Neutrophil (primary cell): ENCODE data around the gene MBNL1.
"Not testable (repeated sequence)": the region's sequence is repeated elsewhere in the genome, so short reads cannot be mapped to it uniquely, and the experiment has no call there.

ENCODE experiments used
- H3K27ac ChIP-seq: fragments of 200-600 bp; sonication (generic); 2 replicates; pipeline ENCODE4 v1.5.1; 2016; ENCODE audit warnings: mild to moderate bottlenecking, moderate library complexity
- H3K27me3 ChIP-seq: fragments of 200-600 bp; sonication (generic); 2 replicates; pipeline ENCODE4 v1.6.0; 2016; ENCODE audit warnings: mild to moderate bottlenecking
- H3K36me3 ChIP-seq: fragments of 200-600 bp; sonication (generic); 2 replicates; pipeline ENCODE4 v1.5.1; 2017
- H3K4me1 ChIP-seq, 2 experiments: fragments of 200-600 bp in 1 of 2; sonication (generic) in 1 of 2; 1 replicate in 1 of 2; 2 replicates in 1 of 2; pipeline versions ENCODE4 v1.5.1 to v1.6.1; 2013 to 2016; ENCODE audit warnings: low read depth in 1 of 2, low read length in 1 of 2, mild to moderate bottlenecking in 1 of 2, moderate library complexity in 1 of 2; ENCODE audit not compliant: control insufficient read depth in 1 of 2, insufficient read depth in 1 of 2
- H3K4me3 ChIP-seq, 2 experiments: fragments of 200-600 bp in 1 of 2; sonication (generic) in 1 of 2; 1 replicate in 1 of 2; 2 replicates in 1 of 2; pipeline ENCODE4 v1.5.1; 2013 to 2016; ENCODE audit warnings: low read depth in 1 of 2, low read length in 1 of 2, mild to moderate bottlenecking in 1 of 2, moderate library complexity in 1 of 2
- H3K9me3 ChIP-seq: fragments of 200-600 bp; sonication (generic); 2 replicates; pipeline ENCODE4 v1.5.1; 2016
- TF ChIP-seq, protein P1 (sequence below): fragments of 200-600 bp; sonication (generic); IDR thresholded peaks from 2 replicates; pipeline ENCODE4 v1.5.1; 2016; ENCODE audit warnings: antibody characterized with exemption

Gene MBNL1

DNA sequence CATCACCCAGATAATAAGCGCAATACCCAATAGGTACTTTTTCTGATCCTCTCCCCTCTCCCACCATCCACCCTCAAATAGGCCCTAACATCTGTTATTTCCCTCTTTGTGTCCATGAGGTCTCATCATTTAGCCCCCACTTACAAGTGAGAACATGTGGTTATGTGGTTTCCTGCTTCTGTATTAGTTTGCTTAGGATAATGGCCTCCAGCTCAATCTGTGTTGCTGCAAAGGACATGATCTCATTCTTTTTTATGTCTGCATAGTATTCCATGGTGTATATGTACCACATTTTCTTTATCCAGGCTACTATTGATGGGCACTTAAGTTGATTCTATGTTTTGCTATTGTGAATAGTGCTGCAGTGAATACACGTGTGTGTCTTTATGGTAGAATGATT, 165.4 kb downstream of the MBNL1 start:
- no peak overlapping the region for H3K4me3 ChIP-seq
- TF ChIP-seq, protein P1, sequence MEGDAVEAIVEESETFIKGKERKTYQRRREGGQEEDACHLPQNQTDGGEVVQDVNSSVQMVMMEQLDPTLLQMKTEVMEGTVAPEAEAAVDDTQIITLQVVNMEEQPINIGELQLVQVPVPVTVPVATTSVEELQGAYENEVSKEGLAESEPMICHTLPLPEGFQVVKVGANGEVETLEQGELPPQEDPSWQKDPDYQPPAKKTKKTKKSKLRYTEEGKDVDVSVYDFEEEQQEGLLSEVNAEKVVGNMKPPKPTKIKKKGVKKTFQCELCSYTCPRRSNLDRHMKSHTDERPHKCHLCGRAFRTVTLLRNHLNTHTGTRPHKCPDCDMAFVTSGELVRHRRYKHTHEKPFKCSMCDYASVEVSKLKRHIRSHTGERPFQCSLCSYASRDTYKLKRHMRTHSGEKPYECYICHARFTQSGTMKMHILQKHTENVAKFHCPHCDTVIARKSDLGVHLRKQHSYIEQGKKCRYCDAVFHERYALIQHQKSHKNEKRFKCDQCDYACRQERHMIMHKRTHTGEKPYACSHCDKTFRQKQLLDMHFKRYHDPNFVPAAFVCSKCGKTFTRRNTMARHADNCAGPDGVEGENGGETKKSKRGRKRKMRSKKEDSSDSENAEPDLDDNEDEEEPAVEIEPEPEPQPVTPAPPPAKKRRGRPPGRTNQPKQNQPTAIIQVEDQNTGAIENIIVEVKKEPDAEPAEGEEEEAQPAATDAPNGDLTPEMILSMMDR: no peak
- H3K36me3 ChIP-seq: peaks cover 12% of the 10 kb centered on the region
- H3K9me3 ChIP-seq: no peaks in the 10 kb centered on the region
- peaks cover 9 to 11% of the 10 kb centered on the region in 2 experiments for H3K4me1 ChIP-seq
- H3K27me3 ChIP-seq: no peaks in the 10 kb centered on the region
- H3K27ac ChIP-seq: peak overlapping the region; percentile 39

DNA sequence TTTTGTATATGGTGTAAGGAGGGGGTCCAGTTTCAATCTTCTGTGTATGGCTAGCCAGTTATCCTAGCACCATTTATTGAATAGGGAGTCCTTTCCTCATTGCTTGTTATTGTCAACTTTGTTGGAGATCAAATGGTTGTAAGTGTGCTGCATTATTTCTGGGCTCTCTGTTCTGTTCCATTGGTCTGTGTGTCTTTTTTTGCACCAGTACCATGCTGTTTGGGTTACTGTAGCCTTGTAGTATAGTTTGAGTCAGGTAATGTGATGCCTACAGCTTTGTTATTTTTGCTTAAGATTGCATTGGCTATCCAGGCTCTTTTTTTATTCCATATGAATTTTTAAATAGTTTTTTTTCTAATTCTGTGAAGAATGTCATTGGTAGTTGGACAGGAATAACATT, 166.5 kb downstream of the MBNL1 start:
- not testable (repeated sequence) for H3K4me3 ChIP-seq, H3K27me3 ChIP-seq, H3K9me3 ChIP-seq
- peaks cover 12% of the 10 kb centered on the region for H3K36me3 ChIP-seq
- peak overlapping the region; percentile 39 for H3K27ac ChIP-seq
- H3K4me1 ChIP-seq: peaks cover 9 to 11% of the 10 kb centered on the region in 2 experiments

DNA sequence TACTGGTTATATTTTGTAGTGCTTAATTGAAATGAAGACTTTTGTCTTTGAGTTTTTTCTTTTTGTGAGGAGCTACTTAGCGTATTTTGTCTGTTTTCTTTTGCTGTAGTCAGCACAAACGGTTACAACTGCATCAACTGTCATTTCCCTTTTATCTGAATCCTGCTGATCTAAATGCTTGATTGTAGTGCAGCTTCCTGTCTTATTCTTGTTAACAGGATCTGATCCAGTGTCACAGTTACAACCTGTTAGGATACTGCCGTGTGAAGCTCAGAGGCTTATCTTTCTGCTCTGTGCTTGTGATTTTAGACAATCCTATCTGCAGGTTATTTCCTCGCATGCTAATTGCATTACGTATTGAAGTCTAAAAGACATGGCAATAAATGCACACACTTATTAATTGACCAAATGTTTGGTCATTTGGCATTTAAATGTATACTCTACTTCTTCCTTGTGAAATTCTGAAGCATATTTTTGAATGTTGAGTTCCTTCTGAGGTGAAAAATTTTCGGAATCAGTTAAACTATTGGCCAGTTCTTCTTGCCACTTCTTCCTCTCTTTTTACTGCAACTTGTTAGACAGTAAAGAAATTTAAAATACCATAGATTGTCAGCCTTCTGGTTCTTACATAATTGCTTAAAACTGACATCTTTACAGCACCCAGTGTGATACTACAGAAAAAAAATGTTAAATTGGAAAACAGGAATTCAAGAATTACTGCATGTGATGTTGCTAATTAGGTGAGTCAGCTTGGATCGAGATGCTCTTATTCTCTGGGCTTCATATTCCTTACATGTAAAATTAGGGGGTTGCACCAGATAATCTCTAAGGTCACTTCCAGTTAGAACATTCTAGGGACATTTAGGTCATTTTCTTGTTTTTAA, 168.2 kb downstream of the MBNL1 start:
- Histone ChIP-seq H3K27ac (peak overlapping the region; percentile 39), H3K4me3 (no peak overlapping the region), H3K9me3 (no peaks in the 10 kb centered on the region), H3K27me3 (no peaks in the 10 kb centered on the region), H3K36me3 (peaks cover 10% of the 10 kb centered on the region), H3K4me1 (peaks cover 9 to 13% of the 10 kb centered on the region in 2 experiments)
- TF ChIP-seq, protein P1: no peak

DNA sequence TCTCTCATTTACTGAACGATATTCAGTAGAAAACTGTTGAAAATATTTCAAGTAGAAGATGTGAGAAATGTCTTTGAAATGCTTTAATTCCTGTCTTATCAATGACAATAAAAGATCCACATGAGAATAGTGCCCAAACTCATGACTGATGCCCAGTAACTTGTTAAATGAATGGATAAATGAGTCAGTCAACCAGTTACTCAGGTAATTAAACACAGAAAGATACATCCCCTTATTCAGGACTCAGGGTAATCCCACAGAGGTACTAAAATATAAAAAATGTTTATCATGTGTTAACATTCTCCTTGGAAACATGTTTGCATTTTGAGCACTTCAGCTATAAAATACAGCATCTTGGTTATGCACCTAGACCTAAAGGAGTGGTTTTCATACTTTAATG, 169.5 kb downstream of the MBNL1 start:
- peaks cover 17 to 25% of the 10 kb centered on the region in 2 experiments for H3K4me1 ChIP-seq
- TF ChIP-seq, protein P1: no peak
- peak overlapping the region; percentile 35 for H3K27ac ChIP-seq
- H3K36me3 ChIP-seq: peaks cover 2% of the 10 kb centered on the region
- H3K27me3 ChIP-seq: no peaks in the 10 kb centered on the region
- no peak overlapping the region for H3K4me3 ChIP-seq
- H3K9me3 ChIP-seq: no peaks in the 10 kb centered on the region

DNA sequence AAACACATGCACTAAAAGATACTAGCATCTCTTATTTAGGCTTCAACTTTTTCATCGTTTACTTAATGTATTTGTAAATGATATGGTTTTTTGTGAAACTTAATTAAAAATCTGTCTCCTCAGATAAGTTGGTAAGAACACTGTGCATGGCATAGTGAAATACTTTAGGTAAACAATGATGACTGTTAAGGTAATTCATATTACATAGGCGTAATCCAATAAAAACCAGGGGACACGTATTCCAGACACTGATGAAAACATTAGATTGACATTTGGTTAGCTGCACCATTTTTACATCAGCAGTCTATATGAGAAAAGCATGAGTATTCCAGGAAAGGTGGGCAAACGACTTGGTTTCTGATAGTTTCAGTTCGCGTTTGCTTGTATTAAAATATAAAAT, 170.0 kb downstream of the MBNL1 start:
- peak overlapping the region; percentile 35 for H3K27ac ChIP-seq
- peaks cover 23 to 31% of the 10 kb centered on the region in 2 experiments for H3K4me1 ChIP-seq
- no peaks in the 10 kb centered on the region for H3K27me3 ChIP-seq
- no peaks in the 10 kb centered on the region for H3K36me3 ChIP-seq
- H3K9me3 ChIP-seq: no peaks in the 10 kb centered on the region
- TF ChIP-seq, protein P1: no peak
- no peak overlapping the region for H3K4me3 ChIP-seq

DNA sequence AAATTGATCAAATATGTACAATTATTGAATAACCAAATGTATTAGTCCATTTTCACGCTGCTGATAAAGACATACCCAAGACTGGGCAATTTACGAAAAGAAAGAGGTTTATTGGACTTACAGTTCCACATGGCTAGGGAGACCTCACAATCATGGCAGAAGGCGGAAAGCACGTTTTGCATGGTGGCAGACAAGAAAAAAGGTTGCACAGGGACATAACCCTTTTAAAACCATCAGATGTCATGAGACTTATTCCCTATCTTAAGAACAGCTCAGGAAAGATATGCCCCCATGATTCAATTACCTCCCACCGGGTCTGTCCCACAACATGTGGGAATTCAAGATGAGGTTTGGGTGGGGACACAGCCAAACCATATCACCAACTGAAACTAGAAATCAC, 171.5 kb downstream of the MBNL1 start:
- Histone ChIP-seq H3K27ac (peak overlapping the region; percentile 1), H3K4me1 (peaks cover 26 to 35% of the 10 kb centered on the region in 2 experiments)
- H3K4me3 ChIP-seq, H3K36me3 ChIP-seq, H3K27me3 ChIP-seq, H3K9me3 ChIP-seq: not testable (repeated sequence)
